ENCODE data around the gene HMGXB4.

Gene HMGXB4

GRCh38 chr22:35329114-35329847 lies 72.0 kb downstream of the HMGXB4 start:
- DNase-seq: no peak

DNA sequence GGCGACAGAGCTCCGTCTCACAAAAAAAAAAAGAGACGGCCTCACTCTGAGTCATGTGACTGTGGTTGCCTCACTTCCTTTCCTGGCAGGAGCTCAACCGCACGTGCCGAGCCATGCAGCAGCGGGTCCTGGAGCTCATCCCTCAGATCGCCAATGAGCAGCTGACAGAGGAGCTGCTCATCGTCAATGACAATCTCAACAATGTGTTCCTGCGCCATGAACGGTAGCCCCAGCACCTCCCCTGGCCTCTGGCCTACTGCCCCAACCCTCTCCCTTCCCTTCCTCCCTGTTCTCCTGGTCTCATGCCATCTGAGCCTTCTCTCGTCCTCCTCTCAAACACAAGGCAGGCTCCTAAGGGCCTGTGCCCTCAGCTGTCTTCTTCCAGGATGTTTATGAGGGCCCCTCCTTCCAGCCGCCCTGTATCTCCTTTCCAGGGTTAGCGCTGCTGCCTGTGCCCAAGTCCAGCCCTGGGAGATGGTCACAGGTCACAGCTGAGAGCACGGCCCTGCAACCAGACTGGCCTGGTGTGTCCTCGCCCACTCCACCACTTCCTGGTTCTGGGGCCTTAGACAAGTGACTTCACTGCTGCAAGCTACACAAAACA lies 73.1 kb downstream of the HMGXB4 start:
- DNase-seq: no peak

DNA sequence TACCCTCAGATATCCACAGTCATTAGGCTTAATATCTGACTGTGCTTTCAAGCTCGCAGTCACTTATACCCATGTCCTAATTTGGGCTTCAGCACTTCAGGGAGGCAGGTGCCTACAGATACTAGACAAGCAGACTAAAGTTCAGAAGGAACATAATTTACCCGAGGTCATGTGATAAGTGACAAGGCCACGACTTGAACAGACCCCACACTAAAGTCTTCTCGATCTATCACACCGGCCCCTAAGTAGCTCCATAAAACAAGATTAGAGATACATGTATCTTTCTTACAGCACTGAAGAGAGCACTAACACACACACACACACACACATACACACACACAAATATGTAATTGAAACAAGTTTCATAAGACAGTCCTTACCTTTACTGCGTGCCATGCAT lies 75.0 kb downstream of the HMGXB4 start:
- no peak for DNase-seq

- DNase-seq: no peak
Measured at GRCh38 chr22:35333220-35333619, 75.9 kb downstream of the HMGXB4 start.

GRCh38 chr22:35334004-35334403 lies 76.7 kb downstream of the HMGXB4 start:
- no peak for DNase-seq

DNA sequence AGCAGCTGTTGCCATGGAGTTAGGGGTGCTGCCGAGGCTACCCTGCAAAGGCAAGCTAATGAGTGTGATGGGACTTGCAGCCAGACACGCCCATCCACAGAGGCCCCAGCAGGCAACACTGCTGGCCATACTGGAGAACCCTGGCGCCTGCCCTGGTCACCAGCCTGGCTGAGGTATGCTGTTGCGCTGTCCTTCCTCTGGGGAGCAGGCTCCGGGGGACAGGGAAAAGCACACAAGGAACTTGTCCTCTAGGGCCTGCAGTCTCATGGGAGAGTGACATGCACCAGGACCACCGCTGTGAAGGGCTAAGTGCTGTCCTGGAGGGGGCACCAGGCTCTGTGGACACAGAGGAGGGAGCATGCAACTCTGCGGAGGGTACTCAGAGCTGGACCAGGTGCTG lies 78.2 kb downstream of the HMGXB4 start:
- no peak for DNase-seq

DNA sequence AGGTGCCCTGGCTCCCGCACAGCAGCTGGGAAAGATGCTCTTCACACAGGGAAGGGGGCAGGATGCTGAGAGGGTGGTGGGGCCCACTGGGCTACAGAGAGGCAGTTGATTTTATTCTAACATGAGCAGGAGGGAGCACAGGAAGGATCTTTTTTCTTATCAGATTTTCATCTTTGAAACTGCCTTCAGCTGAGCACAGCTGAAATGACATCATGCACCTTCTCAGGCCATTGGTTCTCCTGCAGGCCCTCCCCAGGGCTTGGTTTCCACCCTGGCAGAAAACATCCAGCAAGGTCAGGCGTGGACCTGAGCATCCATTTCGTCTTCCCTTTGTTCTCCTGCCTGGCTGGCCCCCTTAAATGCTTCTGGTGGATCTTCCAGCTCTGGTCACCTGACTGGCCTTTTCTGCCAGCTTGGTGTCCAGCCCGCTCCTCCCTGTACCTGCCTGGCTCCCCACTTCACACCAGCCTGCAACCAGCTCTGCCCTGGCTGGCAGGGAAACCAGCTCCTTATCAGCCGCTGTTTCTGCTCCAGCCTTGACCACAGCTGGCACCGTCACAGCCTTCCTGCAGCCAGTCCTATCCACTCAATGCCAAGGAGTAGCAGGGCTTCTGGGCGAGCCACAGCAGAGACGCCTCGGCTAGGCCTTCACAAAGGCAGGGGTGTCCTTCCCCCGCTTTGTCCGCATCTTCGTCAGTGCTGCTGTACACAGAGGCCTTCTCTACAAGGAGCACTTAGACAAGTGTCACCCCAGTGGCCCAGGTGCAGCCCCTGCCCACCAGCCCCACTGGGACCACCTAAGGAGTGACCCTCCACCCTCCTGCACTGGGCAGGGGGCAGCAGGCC lies 78.9 kb downstream of the HMGXB4 start:
- DNase-seq: no peak

- DNase-seq: no peak
Measured at GRCh38 chr22:35337932-35338331, 80.6 kb downstream of the HMGXB4 start.

DNA sequence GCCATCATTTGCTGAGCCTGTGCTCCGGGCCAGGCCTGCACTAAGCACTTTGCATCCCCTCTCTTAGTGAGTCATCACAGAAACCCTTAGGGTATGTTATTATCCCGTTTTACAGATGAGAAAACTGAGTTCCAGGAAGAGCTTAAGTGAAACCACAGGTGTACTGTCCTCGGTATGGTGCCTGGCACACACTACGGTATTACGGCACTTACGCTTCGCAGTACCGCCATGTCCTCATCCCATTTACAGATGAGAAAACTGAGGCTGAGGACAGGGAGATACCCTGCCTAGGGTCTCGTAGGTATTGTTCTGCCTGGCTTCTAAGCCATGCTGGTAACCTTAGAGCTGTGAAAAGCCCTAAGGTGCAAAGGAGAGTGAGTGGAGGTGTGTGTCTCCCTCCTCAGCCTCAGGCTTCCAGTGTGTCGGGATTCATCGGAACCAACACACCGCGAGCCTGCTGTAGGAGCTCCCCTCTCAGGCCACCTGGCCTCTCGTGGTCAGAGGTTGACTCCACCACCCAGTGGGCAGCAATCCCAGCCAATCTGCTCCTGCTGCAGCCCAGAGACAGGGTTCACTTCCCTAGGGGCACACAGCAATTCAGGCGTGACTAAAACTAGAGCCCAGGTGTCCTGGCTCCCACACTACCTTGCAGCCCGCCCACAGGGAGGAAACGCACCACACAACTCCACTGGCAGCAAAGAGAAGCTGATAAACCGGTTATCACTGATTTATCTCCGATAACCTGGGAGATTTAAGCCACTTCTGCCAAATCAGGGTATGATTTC lies 84.0 kb downstream of the HMGXB4 start:
- no peak for DNase-seq

GRCh38 chr22:35342390-35342789 lies 85.1 kb downstream of the HMGXB4 start:
- DNase-seq: no peak

DNA sequence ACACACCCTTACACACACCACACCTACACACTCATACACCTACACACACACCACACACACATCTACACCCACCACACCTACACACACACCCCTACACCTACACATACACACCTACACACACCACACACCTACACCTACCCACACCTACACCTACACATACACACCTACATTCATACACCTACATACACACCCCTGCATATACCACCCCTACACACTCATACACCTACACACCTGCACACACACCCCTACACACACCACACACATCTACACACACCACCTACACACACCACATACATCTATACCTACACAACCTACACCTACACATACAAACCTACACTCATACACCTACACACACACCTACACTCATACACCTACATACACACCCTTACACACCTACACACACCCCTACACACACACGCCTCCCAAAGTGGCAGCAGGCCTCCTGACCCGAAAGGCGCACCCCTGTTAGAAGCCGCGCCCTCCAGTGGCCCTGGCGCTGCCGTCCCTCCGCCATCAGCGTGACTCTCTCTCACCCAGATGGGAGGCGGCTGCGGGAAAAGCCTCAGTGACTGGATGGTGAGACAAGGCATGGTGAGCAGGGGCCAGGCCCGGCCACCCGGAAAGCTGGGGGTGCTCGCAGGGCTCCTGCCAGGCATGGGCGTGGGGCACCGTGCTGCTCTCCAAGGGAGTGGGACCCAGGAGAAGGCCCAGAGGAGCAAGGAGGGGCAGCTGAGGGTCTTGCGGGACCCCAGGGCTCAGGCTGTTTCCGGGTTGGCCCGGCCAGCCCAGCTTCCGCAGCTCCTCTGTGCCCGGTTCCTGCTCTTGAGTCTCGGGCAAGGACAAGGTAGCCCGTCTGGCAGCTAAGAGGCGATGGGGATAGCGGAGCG lies 86.6 kb downstream of the HMGXB4 start:
- no peak for DNase-seq

DNA sequence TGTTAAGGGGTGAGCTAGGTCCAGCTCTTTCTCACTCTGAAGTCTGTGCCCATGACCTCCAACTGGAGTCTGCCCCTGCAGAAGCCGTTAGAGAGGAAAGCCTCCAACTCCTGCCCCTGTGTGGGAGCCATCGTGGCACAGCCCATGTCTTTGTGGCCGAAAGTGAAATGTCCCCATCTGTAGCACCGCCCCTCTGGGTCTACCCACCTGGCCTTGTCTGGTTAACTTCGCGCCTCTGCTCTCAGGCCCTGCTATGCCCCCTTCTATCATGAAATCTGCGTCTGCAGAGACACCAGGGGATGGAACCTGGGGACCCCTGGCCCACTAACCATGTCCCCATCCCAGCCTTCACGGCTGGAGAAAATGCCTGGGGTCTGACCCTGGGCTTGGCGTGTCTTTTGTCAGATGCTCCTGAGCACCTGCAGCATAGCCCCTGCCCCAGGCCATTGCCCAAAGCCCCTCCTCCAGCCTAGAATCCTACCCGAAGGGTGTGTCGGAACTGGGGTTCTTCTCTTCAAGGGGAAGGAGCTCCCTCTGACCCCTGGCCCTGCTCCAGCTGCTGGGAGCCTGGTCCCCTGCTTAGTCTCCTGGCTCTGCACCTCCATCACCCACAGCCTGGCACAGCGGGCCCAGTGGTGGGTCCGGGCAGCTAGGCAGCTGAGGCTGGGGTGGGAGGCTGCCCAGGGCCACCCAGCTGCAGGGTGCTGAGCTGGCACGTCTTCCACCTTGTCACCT lies 87.8 kb downstream of the HMGXB4 start:
- DNase-seq: no peak

Measured in NCI-H1417 treated with DMSO at 0.1 percent for 48 hours (cell line).